ENCODE results near the gene TDP2.
"Not testable (repeated sequence)": the region's sequence is repeated elsewhere in the genome, so short reads cannot be mapped to it uniquely, and the experiment has no call there.

GRCh38 chr6:24671077-24671476 lies 4.4 kb upstream of the TDP2 start:
- TF ChIP-seq CTCF, POLR2A (IDR thresholded peaks at IDR 0.05): not testable (repeated sequence)

Measured in right lobe of liver (tissue), 4 donors.